GM18870 (cell line): Measurements from ENCODE around the gene SLC6A9.

ENCODE experiments used
- ATAC-seq: cut with Tn5 transposase; IDR thresholded peaks from one replicate; pipeline ENCODE4 v1.9.1; 2021; ENCODE audit warnings: moderate library complexity; ENCODE audit not compliant: unreplicated experiment

Gene SLC6A9

GRCh38 chr1:44008259-44008658 is 23.0 kb downstream of the SLC6A9 start:
- no peak for ATAC-seq

DNA sequence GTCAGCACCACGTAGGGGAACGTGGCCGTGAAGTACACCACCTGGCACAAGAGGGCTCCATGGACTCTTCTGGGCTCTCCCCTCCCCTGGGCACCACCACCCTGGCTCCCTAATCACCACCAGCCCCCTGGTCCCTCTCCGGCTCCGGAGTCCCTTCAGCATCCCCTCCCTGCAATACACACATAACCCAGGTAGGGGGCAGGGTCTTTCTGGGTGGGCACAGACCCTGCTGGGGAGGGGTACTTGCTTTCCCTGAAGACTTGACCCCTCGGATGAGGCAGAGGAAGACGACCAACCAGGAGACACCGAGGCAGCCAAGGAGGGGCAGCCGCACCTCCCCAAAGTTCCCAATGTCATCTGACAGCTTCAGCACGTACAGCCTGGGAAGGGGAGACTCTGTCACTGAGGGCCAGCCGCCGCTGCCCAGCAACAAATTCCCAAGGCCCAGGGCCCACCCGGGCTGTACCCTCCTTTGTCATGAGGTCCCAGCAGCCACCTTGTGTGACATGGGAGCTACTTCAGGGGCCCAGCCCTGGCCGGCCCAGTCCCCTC is 28.6 kb downstream of the SLC6A9 start:
- no peak for ATAC-seq

DNA sequence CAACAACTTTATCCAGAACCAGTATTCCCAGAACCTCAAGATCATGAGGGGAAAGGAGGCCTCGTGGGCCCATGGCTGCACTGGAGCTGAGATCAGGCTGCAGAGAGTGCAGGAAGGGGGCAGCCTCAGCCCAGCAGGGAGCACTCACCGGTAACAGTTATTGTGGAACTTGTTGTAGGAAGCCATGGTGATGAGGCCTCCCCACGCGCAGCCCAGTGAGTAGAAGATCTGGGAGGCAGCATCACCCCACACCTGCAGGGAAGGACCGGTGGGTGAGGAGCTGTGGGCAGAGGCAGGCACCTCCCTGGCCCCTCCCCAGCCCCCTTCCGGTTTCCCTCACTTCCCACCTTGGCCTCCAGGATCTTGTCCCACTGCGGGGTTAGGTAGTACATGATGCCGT is 29.1 kb downstream of the SLC6A9 start:
- ATAC-seq = no peak

DNA sequence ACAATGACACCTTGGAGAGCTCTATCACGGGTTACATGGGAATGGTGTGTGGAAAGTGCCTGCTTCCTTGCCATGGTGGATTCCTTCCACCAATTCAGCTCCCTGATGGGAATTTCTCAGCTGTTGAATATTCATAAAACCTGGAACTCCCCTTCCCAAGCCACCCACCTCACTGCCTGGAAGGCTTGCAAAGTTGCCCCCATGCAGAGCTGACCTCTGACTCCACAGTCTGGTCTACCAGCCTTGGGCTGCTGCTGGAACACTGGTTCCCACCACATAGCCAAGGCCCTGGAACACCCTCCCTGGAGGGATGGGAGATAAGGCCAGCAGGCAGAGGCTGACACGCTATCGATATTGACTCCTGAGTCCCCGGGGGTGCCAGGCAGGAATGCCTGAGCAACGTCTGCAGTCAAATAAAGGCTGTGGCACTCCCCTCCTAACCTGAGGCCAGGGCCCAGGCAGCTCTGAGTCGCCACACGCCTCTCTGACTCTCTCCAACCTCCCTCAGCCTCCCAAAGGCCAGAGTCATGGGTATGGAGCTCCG is 31.1 kb downstream of the SLC6A9 start:
- ATAC-seq = no peak

GRCh38 chr1:43999455-43999854 is 31.8 kb downstream of the SLC6A9 start:
- no peak for ATAC-seq

GRCh38 chr1:43998000-43998378 is 33.3 kb downstream of the SLC6A9 start:
- no peak for ATAC-seq

GRCh38 chr1:43997295-43997999 is 33.8 kb downstream of the SLC6A9 start:
- ATAC-seq = no peak

GRCh38 chr1:43996733-43997115 is 34.5 kb downstream of the SLC6A9 start:
- ATAC-seq = no peak

DNA sequence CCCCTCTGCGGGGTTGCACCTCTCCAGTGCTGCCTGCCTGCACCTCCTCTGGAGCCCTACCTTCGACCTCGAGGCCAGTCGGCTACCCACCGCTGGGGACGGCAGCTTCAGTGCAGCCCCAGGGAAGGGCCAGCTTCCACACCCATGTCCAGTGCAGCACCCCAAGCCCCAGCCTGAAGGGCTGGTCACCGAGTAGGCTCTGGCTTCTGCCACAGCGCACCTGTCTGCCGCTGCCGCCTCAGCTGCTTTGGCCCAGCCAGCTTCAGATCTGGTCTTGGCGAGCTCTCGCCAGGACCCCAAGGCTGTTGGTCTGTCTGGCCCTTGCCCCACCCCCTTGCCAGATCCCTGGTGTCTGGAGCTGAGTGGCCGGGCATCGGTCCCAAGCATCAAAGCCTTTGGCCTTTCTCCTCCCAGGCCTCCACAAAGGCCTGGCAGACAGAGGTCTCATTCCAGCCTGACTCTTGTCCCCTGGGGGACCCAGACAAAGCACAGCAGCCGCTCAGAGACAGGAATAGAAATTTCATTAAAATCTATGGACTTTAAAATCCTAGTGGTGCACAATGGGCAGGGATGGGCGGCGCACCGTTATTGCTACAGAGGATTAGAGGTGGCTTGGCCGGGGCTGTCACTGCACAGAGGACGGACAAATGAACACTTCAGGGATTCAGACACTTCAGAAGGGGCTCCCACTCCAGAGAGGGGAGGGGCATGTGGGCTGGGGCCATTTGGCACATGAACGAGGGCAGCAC is 35.1 kb downstream of the SLC6A9 start:
- ATAC-seq = no peak

GRCh38 chr1:43994794-43995790 is 36.2 kb downstream of the SLC6A9 start:
- ATAC-seq = no peak

GRCh38 chr1:43994071-43994470 is 37.2 kb downstream of the SLC6A9 start:
- no peak for ATAC-seq

- ATAC-seq = no peak
Measured at GRCh38 chr1:43993206-43993914, 37.9 kb downstream of the SLC6A9 start.

DNA sequence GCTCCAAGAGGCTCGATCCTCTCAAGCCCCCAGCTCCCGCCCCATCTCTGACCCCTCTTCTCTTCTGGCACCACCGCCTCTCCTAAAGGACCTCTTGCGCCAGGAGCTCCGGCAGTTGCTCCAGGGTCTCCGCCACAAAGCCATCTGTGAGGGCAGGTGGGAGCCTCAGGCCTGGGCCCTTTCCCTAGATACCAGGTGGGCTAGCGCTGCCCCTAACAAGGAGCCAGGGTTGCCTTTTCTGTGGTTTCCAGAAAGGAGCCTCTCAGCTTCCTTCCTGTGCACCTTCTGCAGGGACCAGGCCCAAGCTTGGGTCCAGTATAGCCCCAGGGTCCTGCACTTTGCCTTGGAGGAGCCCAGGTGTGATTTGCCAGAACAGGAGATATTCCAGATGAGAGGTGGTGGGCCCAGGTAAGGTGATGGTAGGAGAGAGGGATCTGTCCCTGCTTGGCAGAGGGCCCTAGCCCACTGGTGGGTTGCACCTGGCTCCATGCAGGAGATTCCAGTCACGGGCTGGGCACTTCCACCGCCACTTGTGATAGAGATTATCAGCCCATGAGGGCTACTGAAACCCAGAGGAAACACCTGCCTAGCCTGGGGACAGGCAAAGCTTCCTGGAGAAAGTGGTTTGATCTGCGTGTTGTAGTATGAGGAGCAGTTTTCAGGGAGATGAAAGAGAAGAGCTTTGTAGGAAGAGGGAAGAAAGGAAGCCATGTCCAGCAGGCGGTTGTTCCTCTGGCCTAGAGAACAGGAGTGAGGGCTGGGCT is 38.8 kb downstream of the SLC6A9 start:
- ATAC-seq = no peak

DNA sequence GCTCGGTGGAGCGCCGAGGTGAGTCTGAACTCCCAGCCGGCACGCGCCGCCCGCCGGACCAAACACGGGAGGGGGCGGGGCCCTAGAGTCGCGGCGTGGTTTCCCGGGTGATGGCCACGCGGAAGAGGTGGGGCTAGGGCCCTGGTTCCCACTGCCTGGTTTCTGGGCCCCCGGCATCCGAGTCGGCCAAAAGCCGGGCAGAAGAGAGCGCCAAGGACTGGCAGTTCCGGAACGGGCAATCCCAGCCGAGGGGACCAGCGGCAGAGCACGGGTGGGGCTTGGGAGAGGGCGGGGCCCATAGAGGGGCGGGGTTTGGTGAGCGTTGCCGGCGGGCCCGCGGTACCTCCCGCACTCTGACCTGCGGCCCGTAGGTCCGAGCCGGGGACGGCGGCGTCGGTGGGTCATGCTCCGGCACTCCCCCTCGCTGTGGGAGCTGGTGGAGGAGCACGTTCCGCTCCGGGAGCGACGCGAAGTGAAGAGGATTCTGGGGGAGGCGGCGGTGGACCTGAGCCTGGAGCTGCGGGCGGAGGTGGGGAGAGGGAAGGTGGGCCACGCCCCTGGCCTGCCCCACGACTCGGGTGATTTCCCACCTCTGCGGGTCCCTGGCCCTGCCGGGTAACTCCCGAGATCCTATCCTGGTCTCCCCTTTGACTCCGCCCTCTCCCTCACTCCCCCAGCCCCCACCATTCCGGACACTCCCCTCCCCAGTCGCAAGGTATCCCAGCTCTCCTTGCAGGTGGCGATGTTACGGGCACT is 39.6 kb downstream of the SLC6A9 start, which contains the start of gene CCDC24:
Gene CCDC24 (plus strand): TSS at position 124 of the 756 bp plus-strand sequence. CDS start 280 bp downstream, at position 404.
- ATAC-seq = peak; percentile 40

DNA sequence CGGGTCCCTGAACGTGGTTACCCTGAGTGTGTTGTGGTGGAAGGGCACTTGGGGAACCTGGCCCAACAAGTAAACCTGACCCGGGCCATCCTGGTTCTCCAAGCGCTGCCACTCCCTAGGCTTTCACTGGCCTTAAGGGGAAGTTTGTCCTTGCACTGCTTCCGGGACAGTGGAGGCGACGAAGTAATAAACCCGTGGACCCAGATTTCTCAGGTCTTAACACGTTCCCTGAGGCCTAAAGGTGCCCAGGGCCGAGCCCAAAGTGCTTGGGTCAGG is 40.1 kb downstream of the SLC6A9 start:
- no peak for ATAC-seq

- ATAC-seq = no peak
Measured at GRCh38 chr1:43990271-43991199, 40.7 kb downstream of the SLC6A9 start.

- no peak for ATAC-seq
Measured at GRCh38 chr1:43987159-43987902, 43.9 kb downstream of the SLC6A9 start.
